ENCODE measurements around the gene PGP.

PGP gene

GRCh38 chr16:2179576-2179975 is 35.1 kb downstream of the PGP start:
- no peak for DNase-seq

- no peak for DNase-seq
These were observed 35.5 kb downstream of the PGP start for GRCh38 chr16:2179107-2179501.

- no peak for DNase-seq
These were observed 36.1 kb downstream of the PGP start for GRCh38 chr16:2178321-2179106.

GRCh38 chr16:2177561-2177960 is 37.1 kb downstream of the PGP start:
- DNase-seq = no peak

GRCh38 chr16:2177101-2177500 is 37.5 kb downstream of the PGP start:
- DNase-seq = no peak

GRCh38 chr16:2176047-2176446 is 38.6 kb downstream of the PGP start:
- no peak for DNase-seq

GRCh38 chr16:2175454-2175853 is 39.2 kb downstream of the PGP start:
- no peak for DNase-seq

GRCh38 chr16:2174396-2175131 is 40.1 kb downstream of the PGP start:
- DNase-seq = no peak

GRCh38 chr16:2173916-2174315 is 40.7 kb downstream of the PGP start:
- DNase-seq = no peak

- DNase-seq = no peak
These were observed 41.3 kb downstream of the PGP start for GRCh38 chr16:2173366-2173765.

GRCh38 chr16:2172688-2173335 is 41.8 kb downstream of the PGP start:
- DNase-seq = no peak

- DNase-seq = no peak
These were observed 43.0 kb downstream of the PGP start for GRCh38 chr16:2171601-2172178.

- no peak for DNase-seq
These were observed 43.8 kb downstream of the PGP start for GRCh38 chr16:2170587-2171435.

- DNase-seq = no peak
These were observed 44.6 kb downstream of the PGP start for GRCh38 chr16:2170080-2170479.

GRCh38 chr16:2167068-2167638 is 47.5 kb downstream of the PGP start:
- no peak for DNase-seq

- no peak for DNase-seq
These were observed 48.2 kb downstream of the PGP start for GRCh38 chr16:2166263-2167067.

- DNase-seq = no peak
These were observed 48.8 kb downstream of the PGP start for GRCh38 chr16:2165861-2166260.

GRCh38 chr16:2163211-2163881 is 51.3 kb downstream of the PGP start:
- DNase-seq = no peak

GRCh38 chr16:2162676-2163118 is 51.9 kb downstream of the PGP start:
- no peak for DNase-seq

GRCh38 chr16:2161911-2162310 is 52.7 kb downstream of the PGP start:
- no peak for DNase-seq

Measured in NCI-H1105 (cell line).